Measurements from ENCODE around the gene PDE4B.

Gene PDE4B

DNA sequence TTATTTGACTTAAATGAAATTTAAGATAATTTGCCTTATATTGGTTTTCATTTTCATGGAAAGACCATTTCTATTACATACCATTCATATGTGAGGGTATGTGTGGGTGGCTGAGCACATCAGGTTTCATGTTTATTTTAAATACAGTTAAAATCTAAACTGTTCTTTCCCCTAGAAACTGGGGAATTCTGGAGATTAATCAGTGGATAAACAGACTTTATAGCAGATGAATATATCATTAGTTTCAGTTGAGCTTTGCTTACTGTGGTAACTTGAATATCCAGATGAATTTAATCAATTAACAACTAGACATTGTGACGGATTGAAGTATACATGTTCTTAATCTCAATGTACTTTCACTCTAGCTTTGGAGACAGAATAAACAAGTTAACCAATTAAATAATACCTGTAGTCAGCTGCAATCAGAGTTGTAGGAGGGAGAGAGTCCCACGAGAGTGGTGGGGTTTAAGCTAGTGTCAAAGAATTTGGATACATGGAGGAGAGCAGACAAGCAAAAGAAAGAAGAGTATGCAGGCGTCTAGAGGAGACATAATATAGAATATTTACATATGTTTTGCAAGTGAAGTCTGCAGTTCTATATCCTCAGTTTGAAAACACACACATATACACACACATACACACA, 97.6 kb downstream of the PDE4B start:
- no peak for DNase-seq

- no peak for DNase-seq
These were observed 102.3 kb downstream of the PDE4B start for GRCh38 chr1:65894738-65895605.

- no peak for DNase-seq
These were observed 104.0 kb downstream of the PDE4B start for GRCh38 chr1:65896721-65897120.

- no peak for DNase-seq
These were observed 104.8 kb downstream of the PDE4B start for GRCh38 chr1:65897485-65897884.

DNA sequence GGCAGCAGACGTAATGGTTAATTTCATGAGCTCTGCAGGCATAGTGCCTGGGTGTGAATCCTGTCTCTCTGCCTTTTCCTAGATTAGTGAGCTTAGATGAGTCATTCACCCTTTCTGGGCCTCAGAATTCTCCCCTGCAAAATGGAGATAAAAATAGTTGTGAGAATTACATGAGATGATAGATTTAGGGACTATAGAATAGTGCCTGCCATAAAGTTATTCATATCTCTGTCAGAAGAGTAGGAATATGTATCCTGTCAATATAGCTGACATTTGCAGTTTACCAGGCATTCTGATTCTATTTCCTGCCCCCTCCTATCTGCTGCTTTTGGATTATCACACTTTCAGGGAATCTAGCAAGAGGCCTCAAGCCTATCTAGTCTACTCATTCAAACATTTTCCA, 112.0 kb downstream of the PDE4B start:
- DNase-seq = no peak

GRCh38 chr1:65910432-65910831, 117.7 kb downstream of the PDE4B start:
- no peak for DNase-seq

DNA sequence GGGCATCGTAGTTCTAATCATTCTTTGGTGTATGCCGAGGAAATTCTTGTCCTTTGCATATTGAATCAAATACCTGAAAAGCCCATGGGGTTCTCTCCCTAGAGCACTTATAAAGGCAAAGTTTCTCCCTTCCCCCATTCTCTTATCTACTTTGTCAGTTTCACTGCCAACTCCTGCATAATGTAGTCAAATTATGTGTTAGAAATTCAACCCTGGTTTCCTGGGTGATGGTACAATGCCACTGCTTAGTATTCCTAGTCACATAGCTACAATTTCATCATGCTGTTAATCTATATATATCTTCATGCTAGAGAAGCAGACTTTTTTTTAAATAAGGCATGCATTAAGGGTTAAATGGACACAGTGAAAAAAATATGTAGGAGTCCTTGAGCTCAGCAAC, 119.0 kb downstream of the PDE4B start:
- no peak for DNase-seq

DNA sequence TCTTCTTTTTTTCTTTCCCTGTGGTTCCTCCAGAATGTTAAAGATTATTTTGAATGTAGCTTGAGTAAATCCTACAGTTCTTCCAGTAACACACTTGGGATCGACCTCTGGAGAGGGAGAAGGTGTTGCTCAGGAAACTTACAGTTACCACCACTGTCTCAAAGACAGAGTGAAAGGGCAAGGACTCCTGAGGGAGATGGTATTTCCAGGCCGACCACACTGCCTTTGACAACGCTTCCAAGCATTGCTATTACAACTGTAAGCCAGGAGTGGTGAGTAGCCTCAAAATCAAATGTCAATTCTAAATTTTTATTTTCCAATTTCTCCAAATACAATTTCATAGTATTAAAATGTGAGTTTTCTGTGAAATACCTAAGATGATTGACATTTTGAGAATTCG, 125.9 kb downstream of the PDE4B start:
- no peak for DNase-seq

- no peak for DNase-seq
These were observed 128.8 kb downstream of the PDE4B start for GRCh38 chr1:65921446-65921845.

- DNase-seq = no peak
These were observed 131.8 kb downstream of the PDE4B start for GRCh38 chr1:65924471-65924870.

- no peak for DNase-seq
These were observed 145.8 kb downstream of the PDE4B start for GRCh38 chr1:65938506-65938905.

GRCh38 chr1:65939191-65939590, 146.5 kb downstream of the PDE4B start:
- no peak for DNase-seq

GRCh38 chr1:65939636-65940035, 146.9 kb downstream of the PDE4B start:
- no peak for DNase-seq

GRCh38 chr1:65940126-65940525, 147.4 kb downstream of the PDE4B start:
- no peak for DNase-seq

DNA sequence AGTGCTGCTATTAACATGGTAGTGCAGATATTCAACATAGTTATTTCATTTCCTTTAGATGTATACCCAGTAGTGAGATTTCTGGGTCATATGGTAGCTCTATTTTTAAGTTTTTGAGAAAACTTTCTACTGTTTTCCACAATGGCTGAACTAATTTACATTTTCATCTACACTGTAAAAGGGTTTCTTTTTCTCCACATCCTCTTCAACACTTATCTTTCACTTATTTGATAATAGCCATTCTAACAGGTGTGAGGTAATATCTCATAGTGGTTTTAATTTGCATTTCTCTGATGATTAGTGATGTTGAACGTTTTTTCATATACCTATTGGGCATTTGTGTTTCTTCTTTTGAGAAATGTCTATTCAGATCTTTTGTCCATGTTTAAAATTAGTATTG, 149.8 kb downstream of the PDE4B start:
- DNase-seq = no peak

- no peak for DNase-seq
These were observed 153.7 kb downstream of the PDE4B start for GRCh38 chr1:65946376-65946775.

- no peak for DNase-seq
These were observed 154.3 kb downstream of the PDE4B start for GRCh38 chr1:65946960-65947359.

DNA sequence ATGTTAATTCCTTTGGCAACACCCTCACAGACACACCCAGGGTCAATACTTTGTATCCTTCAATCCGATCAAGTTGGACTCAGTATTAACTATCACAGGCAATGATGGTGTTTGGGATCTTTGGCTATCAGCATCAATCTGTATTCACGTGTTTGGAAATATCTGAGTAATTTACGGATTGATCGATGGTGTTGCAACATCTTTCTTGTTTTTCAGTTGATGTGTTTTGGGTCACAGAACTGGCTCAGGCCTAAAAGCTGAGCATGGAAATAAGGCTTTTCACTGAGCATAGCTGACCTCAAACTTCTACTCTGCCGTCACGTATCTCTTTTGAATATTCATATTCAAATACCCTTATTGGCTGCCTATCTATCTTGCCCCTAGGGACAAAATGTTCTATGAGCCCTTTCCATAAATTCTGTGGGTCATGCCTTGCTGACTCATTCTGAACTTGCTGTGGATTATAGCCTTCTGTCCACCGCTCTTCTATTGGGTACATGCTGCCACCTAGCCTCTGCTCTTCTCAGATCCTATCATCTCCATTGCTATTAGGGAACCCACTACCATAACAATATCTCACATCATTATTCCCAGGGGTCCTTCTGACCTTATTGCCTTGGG, 156.0 kb downstream of the PDE4B start:
- no peak for DNase-seq

DNA sequence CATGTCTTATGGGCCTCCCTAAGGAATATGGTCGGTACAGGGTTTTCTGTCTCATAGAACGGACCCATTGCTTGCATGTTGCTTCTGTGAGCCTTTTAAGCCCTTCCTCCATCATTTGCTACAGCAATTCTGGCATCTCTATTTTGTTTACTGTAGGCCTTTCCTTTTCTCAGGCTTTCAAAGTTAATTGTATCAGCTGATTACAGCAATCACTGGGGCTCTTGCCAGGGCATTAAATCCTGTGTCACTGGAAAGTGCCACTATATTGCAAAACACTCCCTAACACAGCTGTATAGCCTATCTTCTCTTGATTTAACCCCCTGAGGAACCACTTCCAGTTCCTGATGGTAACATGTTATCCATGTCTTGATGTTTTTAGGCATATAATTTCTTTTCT, 156.5 kb downstream of the PDE4B start:
- no peak for DNase-seq

- no peak for DNase-seq
These were observed 157.2 kb downstream of the PDE4B start for GRCh38 chr1:65949933-65950332.

DNA sequence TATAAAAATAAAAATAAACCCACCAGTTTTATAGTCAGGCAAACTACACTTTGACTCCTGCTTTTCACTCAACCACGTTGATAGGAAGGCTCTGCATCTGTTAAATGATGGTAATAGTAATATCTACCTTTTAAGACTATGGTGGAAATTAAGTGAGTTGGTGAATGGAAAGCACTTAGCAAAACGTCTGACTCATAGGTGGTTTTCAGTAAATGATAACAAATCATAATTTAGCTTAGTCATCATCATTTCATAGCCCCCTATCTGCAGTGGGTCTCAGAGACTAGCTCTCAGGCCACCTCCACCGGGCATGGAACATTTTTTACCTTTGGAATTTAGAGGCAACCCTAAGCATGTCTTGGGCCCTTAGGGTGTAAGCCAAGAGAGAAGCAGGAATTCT, 160.0 kb downstream of the PDE4B start:
- no peak for DNase-seq

- DNase-seq = no peak
These were observed 160.5 kb downstream of the PDE4B start for GRCh38 chr1:65953170-65953569.

DNA sequence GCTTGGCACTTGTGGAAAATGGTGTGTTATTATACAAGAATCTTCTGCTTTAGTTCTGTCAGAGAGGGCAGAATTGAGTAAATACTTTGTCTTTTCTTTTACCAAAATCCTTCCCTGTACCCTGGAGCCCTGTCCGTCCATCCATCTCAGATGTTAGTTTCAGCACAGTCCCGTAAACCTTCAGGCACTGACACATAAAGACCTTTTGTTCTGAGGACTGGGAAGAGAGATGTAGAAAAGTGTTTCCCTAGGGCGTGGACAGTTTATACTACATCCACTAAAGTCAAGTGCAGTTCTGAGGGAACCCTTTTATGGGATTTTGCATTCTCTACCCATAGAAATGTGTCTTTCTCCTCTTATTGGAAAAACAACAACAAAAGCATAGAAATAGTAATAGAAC, 162.4 kb downstream of the PDE4B start:
- no peak for DNase-seq

GRCh38 chr1:65955503-65955902, 162.8 kb downstream of the PDE4B start:
- no peak for DNase-seq
